NOMO-1 treated with dmso at 0.1 percent for 144 hours (cell line): ENCODE data around the gene CPLX1.

Source experiments
- DNase-seq: peaks from one replicate; lab custom pipeline; 2025; ENCODE audit not compliant: unreplicated experiment; lab: John Stamatoyannopoulos, UW

The CPLX1 gene

DNA sequence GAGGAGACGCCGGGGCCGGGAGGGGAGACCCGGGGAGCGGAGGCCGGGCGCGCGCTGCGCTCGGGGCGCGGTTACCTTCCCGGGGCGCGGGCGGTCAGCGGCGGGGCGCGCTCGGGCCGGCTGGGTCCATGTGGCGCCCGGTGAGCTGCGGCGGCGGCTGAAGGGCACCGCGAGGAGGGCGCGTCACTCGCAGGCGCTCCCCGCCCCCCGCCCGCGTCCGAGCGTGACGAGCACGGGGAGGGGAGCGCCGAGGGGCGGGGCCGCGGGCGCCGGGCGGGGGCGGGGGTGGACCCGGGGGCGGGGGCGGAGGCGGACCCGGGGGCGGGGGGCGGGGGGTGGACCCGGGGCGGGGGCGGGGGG, at the start of gene CPLX1:
CPLX1 (minus strand) TSS at position 159 of the 360 bp plus-strand sequence. CDS start 1,607 bp downstream, outside the sequence.
- DNase-seq, result no peak

DNA sequence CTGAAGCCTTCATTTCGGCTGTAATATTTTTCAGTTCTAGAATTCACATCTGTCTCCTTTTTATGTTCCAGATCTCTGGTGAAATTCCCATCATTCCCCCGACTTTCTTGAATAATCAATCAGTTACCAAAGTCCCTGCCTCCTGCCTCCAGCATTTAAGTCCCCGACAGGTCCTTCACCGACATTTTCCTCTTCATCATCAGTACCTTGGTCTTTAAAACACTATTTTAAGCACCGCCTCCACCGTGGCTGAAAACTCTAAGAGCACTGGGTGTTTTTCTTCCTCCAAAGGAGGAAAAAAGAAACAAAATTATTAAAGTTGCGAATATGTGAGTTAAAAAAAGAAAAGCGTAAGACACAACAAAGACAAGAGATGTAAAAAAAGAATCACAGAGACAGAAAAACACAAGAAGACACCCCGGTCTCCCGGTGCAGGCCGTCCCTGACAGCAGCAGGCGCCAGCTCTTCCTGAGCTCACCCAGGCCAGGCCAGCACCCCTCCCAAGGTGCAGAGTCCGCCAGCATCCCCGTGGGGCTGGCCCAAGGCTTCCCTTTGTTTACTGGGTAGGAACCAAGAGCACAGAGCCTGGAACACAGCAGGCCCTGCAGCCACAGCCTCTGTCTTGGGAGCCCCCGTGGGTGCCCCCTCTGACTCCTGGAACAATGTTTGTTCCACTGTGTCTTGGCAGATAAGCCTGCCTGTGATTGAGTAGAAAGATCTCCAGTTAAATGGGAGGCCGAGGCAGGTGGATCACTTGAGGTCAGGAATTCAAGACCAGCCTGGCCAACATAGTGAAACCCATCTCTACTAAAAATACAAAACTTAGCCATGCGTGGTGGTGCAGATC, 49.3 kb upstream of the CPLX1 start:
- DNase-seq, result no peak

DNA sequence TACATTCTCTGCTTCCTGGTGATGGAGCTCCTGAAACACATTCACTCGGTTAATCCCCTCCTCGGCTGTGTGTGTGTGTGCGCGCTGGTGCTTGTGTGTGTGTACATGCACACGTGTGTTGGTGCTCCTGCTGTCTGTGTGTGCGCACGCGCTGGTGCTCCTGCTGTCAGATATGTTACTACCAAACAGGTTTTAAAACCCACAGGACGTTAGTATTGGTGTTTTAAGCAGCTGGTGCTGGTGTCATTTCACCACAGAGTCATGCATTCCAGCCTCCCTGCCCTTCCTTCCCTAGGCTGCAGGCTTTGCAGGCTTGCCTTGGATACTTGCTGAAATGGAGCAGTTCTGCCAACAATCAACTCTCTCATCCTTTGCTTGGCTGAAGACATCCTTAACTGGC, 48.1 kb upstream of the CPLX1 start:
- no peak for DNase-seq

DNA sequence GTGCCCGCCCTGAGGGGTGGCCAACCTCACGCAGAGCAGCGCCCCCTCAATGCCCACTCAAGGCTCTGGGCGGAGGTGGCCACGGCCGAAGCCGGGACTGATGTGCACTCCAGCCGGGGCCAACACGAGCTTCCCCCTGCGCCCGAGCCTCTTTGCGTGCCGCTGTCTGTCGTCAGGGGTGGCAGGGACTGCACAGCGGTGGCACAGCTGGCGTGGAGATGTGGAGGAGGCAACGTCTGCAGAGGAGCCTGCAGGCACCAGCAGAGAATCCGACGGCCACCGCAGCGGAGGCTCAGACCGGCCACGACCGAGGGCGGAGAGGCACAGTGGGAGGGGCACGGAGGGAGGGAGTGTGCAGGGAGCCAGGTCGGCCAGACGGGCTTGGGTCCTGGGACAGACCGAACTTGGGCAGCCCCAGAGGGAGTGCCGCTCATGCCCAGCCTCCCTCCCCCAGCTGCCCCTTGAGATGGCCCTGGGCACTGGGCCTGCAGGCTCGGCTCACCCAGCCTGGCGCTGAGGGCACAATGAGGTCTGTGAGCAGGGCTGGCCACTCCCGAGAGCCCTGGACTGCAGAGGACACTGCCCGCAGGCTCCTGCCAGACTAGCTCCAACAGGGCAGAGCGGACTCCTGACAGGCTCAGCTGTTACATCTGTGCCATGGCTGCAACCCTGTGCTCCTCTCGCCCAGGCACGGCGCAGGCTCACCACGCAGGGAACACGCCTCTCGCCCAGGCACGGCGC, 46.5 kb upstream of the CPLX1 start:
- DNase-seq, result no peak

DNA sequence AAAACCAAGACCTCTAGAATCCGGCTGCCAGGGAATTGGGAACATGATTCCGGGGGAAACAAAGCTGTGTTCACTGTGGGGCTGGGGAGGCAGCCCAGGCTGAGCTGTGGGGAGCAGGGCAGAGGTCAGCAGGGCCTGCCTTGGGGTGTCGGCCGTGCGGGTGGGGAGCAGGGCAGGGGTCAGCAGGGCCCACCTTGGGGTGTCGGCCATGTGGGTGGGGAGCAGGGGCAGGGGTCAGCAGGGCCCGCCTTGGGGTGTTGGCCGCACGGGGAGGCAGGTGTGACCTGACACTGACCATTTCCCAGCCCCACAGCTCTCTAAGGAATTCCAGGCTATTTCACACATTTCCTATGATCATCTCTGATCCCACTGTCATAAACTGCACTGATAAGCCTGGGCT, 45.6 kb upstream of the CPLX1 start:
- DNase-seq, result no peak

DNA sequence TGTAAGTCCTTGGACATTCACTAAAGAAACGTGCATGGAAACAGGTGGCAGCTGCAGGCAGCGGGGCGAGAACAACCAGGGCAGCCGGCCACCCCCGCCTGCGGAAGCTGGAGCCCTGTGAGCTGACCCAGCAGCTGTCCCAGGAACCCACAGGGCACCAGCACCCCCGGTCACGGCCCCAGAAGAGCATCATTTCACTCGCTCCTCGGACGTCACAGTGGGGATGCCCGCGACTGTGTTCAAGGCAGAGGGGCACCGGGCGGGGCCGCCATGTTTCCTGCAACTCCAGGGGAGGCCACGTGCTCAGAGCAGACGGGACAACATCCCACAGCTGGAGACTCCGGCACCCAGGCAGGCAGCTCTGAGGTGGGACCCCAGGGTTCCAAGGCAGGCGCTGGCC, 45.0 kb upstream of the CPLX1 start:
- no peak for DNase-seq

DNA sequence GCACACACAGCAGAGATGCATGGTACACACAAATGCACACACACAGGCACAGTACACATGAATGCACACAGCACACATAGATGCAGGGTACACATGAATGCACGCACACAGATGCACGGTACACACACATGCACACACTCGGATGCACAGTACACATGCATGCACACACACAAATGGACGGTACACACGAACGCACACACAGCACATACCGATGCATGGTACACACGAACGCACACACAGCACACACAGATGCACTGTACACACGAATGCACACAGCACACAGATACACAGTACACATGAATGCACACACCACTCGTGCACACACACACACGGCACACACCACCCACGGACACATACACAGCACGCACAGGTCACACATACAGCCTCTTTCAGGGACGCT, 43.8 kb upstream of the CPLX1 start:
- no peak for DNase-seq

DNA sequence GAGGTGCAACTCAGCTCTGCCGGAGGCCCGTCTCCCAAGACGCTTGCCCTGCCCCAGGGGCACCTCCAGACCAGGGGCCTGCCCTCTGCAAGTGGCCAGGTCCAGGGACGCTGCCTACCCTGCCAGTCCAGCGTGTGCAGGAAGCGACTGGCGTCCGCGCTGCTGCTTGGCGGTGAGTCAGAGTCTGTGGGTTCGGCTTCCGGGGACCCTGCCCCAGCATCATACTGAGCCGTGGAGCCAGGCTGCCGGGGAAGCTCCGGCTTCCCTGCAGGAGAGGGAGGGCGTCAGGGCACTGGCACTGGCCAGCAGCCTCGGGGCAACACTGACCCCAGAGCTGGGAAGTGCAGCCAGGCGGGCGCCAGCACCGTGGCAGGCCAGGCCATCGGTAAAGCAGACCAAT, 42.5 kb upstream of the CPLX1 start:
- DNase-seq, result no peak

DNA sequence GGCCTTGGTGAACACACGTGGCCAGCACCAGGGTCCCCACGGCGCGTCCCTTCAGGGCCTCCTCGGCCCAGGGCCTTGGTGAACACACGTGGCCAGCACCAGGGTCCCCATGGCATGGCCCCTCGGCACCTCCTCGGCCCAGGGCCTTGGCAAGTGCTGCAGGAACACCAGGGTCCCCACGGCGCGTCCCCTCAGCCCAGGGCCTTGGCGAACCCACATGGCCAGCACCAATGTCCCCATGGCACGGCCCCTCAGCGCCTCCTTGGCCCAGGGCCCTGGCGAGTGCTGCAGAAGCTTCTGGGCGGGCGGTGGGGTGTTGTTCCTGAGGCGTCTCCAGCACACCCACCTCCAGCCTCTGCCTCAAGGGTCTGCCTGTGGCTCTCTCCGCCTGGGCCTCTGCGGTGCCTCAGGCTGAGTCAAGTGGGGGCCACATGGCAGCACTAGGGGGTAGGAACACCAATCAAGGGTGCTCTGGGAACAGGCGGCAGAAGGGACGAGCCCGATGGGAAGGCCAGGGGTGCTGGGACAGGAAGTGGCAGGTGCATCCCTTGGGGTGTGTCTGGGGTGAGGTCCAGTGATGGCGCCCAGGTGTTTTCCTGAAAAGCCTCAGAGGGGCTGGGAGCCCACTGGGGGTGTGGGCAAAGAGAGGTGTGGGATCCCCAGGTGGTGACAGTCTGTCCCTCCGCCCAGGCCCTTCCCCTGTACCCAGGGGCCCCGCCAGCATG, 41.8 kb upstream of the CPLX1 start:
- no peak for DNase-seq

DNA sequence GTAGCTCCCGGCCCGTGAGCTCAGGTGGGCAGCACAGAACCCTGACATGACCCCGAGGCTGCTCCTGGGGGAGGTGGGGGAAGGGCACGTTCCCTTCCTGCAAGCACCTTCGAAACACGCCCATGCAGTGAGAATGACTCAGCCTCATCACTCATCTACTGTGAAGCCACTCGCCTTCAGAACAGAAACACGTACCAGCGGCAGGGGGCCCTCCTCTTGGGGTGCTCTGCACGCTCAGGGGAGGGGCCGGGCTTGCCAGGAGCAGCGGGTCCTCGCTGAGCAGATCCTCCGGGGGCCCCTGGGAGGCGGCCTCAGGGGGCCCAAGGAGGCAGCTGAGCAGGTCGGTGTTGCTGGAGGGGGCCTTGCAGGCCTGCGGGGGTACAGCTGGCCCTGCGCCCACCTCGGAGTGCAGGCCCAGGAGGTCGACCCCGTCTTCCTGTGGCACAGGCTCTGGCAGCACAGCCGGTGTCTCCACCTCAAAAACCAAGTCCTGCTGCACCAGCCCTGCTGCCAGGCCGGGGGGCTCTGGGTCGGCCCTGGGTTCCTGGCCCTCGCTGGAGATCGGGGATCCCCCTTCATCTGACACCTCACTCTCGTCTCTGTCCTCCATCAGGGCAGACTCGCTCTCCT, 40.9 kb upstream of the CPLX1 start:
- DNase-seq, result no peak

DNA sequence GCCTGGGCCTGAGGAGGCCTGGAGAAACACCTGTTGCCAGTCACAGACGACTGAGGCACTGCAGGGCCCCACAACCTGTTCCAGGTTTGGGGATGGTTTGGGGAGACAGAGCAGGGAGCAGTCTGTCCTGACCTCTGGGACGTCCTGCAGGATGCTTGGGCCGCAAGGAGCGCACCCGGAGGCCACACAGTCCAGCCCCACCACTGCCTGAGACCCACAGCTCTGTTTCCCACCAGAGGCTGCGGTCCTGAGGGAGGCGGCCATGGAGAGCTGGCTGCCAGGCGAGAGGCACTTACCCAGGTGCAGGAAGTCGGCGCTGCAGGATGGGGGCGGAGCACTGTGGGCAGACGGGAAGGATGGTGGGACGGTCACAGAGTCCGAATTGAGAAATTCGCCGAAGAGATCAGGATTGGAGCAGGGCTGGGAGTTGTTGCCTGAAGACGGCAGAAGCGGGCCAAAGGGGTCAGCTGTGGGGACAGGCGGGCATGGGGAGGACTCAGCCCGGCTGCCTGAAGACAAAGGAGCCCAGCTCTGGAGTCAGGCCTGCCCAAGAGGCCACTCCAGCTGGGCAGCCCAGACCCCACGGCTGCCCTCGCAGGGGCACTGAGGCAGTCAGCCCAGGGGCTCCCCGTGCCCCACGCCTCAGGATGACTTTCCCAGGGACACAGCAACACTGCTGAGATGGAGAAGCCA, 40.3 kb upstream of the CPLX1 start:
- DNase-seq, result no peak

DNA sequence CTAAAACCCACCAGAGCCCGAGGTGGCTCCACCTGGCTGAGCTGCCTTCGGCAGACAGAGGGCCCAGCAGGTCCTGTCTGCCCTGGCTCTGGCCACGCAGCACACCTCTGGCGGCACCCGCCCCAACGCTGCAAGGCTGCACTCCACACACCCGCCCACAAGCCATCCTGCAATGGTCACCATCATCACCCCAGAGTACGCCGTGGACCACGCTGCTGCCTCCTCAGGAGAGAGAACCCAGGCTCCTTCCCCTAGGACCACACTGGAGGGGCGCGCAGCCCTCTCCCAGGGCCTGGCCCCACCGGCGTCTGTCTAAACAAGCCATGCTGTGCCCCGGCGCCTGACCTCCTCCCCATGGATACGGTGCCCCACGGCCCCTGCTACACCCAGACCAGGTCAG, 39.6 kb upstream of the CPLX1 start:
- DNase-seq, result no peak

DNA sequence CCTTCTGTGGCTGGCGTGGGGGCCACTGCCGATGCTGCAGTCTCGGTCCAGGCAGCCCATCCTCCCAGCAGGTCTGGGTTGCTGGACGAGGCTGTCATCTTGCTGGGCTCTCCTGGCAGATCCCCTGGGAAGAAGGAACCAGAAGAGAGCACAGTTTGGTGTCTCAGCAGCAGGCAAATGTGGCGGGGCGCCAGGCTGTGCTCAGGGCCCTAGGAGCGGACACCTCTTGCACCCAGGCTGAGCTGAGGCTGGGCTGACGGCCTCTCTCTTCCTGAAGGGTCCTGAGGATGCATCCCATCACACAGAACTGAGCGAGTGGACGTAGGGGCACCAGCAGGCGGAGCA, 39.2 kb upstream of the CPLX1 start:
- DNase-seq, result no peak

DNA sequence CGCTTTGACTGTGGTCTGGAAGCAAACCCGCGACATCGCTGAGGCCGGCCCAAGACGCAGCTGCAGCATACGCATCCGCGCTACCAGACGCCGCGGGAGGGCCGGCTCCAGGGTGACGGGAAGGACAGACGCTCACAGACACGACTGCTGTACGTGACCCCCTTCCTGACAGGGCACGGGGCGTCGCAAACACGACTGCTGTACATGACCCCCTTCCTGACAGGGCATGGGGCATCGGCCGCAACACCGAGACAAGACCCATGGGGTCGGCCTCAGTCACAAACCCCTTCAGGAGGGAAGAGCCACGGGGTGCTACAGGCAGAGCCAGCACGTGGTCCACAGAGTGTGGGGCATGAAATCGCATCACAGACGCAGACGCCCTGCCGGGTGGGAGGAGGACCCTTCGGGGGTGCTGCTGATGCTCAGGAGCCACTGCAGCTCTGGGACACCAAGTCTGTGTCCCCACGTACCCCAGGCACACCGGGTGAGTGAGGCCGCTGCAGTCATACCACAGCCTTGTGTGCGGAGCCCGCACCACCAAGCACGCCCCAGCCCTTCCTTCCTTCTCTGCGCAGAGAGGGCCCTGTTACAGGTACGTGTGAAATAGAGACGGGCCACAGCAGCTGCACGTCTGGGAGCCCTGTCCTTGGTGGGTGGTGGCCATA, 38.7 kb upstream of the CPLX1 start:
- no peak for DNase-seq

DNA sequence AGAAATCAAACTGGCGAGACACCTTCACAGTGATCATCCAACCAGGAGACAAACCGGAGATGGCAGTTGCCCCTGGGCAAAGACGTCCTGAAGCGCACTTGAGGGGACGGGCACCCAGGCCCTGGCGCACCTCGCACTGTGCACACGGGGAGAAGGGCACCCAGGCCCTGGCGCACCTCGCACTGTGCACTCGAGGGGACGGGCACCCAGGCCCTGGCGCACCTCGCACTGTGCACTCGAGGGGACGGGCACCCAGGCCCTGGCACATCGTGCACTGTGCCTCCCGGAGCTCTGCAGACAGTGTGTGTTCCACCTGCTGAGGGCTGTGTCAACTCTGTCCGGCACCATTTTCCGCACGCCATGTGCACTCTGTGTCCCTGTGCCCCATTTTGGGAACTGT, 34.6 kb upstream of the CPLX1 start:
- DNase-seq, result no peak

DNA sequence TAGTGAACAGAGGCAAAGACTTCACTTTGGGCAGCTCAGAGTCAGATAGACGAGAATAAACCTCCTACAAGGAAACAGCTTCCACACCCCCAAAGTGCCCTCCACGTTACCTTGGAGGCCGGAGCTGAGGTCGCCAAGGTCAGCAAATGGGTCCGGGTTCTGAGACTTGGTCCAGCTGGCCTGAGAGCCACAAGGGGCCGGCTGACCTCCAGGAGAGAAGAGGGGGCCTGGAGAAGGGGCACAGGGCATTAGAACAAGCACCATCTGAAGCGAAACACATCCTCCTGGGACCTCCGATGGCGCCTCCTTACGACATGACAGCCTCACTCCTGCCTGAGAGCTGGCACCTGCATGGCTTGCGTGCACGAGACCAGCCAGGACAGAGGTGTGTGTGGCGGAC, 33.6 kb upstream of the CPLX1 start:
- no peak for DNase-seq

DNA sequence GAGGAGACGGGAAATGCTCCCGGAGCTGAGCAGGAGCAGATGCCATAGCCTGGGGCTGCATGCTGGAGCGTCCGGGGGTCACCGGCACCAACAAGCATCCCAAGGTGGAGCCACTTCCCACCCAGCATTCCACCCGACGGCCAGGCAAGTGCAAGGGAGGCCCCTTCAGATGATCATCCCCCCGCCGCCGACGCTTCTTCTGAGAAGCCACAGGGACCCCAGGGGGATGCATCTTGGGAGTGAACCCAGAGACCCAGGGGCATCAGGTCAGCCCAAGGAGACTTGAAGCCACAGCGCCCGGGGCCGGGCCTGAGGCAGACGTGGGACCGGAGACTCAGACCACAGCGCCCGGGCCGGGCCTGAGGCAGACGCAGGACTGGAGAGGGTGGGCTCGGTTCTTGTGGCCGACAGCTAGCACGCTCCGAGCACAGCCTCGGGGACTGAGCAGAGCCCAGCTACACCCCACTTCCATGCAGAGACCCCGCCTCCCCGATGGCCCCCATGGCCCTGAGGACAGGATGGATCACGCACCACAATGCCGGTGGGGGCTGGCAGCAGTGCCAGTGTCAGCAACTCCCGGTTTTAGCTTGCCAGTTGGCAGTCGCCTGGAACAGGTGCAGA, 33.0 kb upstream of the CPLX1 start:
- DNase-seq, result no peak

DNA sequence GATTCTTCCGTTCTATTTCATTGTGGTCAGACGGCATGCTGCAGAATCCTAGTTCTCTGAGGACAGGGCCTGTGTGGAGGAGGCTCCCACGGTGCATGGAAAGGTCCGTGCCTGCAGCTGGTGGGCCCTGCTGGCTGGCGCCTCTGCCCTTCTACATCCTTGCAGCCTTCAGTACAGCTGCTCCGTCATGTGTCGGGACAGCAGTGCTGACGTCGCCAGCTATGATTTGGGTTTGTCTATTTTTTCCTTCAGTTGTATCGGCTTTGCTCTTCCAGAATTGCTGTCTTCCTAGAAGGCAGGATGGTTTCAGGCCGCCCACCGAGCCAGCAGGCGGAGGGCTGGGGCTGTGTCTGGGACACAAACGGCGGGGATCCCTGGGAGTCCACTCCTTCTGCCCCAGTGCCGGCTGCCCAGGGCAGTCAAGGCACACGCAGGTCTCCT, 32.1 kb upstream of the CPLX1 start:
- DNase-seq, result no peak

DNA sequence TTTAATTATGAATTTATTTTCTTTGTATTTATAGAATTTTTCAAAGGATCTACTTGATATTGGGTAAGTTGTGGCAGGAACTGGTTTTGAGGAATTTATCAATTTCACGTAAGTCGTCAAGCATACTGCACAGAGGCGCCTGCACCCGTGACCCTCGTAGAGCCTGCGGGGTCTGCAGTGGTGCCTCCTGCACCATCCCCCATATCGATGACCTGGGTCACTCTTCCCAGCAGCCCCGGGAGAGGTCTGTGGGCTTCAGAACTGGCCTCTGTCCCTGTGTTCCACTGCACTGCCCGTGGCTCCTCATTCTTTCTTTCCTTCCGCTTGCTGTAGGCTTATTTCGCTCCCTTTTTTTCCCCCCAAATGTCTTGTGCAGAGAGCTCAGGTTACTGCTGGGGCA, 31.5 kb upstream of the CPLX1 start:
- DNase-seq, result no peak
